Dendritic cell treated with granulocyte-macrophage colony-stimulating factor and Interleukin-4, amounts not matched to agents 40 ng/mL and 50 ng/mL, for 4 days (primary cell): ENCODE measurements around the gene CTDP1.
A peak's percentile ranks its signal among the peaks of the same experiment; 100 is the strongest.

Source experiments
- H3K27ac Mint-ChIP-seq: one replicate; pipeline ENCODE4 v1.8.0; 2022; ENCODE audit warnings: mild to moderate bottlenecking, mixed read lengths
- H3K27me3 Mint-ChIP-seq: one replicate; pipeline ENCODE4 v1.8.0; 2022; ENCODE audit warnings: mild to moderate bottlenecking, mixed read lengths
- H3K36me3 Mint-ChIP-seq: one replicate; pipeline ENCODE4 v1.8.0; 2022; ENCODE audit warnings: low read depth, mixed read lengths
- H3K4me1 Mint-ChIP-seq: one replicate; pipeline ENCODE4 v1.8.0; 2022; ENCODE audit warnings: low read depth, mixed read lengths
- H3K4me3 Mint-ChIP-seq: one replicate; pipeline ENCODE4 v1.8.0; 2022; ENCODE audit warnings: mild to moderate bottlenecking, moderate library complexity, mixed read lengths
- H3K9me3 Mint-ChIP-seq: one replicate; pipeline ENCODE4 v1.8.0; 2022; ENCODE audit warnings: mixed read lengths
- intact Hi-C: fragments of 100-400 bp; cut with micrococcal nuclease; formaldehyde crosslinking; loops from one replicate; pipeline ENCODE4 v1.15.0; 2022

Gene CTDP1

GRCh38 chr18:79640064-79640672 is 39.4 kb upstream of the CTDP1 start:
- intact Hi-C loops, result no loop called here
- H3K9me3 Mint-ChIP-seq, result no peaks in the 10 kb centered on the region
- H3K4me1 Mint-ChIP-seq, result peaks cover 38% of the 10 kb centered on the region
- peaks cover 28% of the 10 kb centered on the region for H3K27me3 Mint-ChIP-seq
- peak overlapping the region; percentile 49 for H3K27ac Mint-ChIP-seq
- H3K36me3 Mint-ChIP-seq, result no peaks in the 10 kb centered on the region
- H3K4me3 Mint-ChIP-seq, result no peak overlapping the region

- Mint-ChIP-seq H3K4me3 (no peak overlapping the region), H3K27ac (peak overlapping the region; percentile 85), H3K36me3 (no peaks in the 10 kb centered on the region), H3K27me3 (peaks cover 30% of the 10 kb centered on the region), H3K4me1 (peaks cover 33% of the 10 kb centered on the region), H3K9me3 (no peaks in the 10 kb centered on the region)
- intact Hi-C loops, result no loop called here
Observed at GRCh38 chr18:79640875-79641274, 38.7 kb upstream of the CTDP1 start.

DNA sequence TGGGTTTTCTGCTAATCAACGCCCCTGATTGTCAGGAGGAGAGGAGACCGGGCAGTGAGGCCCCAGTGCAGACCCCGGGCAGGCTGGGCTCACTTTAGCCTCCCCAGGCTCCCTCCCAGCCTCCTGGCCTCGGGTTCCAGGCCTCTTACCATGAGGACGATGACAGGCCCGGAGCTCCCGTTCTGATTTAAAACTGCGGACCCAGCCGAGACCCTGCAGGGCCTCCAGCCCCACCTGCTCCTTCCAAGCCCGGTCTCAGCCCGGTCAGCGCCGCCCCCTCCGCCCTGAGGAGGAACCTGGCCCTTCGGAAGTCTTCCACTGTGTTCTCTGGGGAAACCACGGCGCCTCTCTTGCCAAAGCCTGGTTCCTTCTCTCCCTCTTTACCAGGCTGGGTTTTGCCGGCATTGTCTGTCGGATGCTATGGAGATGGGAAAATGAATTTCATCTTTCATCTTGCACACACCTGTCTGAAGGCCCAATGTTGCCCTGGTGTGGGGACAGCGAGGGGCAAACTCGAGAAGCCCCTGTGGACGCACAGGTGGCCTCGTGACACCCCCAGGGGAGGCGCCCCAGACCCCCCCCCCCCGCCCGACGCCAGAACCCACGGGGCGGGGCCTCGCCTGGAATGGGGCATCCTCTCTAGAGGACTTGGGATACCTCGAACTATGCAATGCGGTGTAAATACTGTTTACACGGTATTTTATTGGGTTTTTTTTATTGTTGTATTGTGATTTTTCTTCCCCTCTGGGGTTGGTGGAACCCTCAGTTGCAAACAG is 37.7 kb upstream of the CTDP1 start:
- Mint-ChIP-seq H3K27ac (peak overlapping the region; percentile 85), H3K27me3 (peaks cover 25% of the 10 kb centered on the region), H3K4me1 (peaks cover 33% of the 10 kb centered on the region), H3K9me3 (no peaks in the 10 kb centered on the region), H3K4me3 (no peak overlapping the region), H3K36me3 (no peaks in the 10 kb centered on the region)
- intact Hi-C loops, result loop anchor here (2.0 kb wide), 1 partner anchor 113 kb away; no protein-coding TSS in a partner anchor

GRCh38 chr18:79642626-79643025 is 37.0 kb upstream of the CTDP1 start:
- H3K27ac Mint-ChIP-seq, result peak overlapping the region; percentile 85
- intact Hi-C loops, result loop anchor here (2.0 kb wide), 1 partner anchor 114 kb away; no protein-coding TSS in a partner anchor
- no peaks in the 10 kb centered on the region for H3K9me3 Mint-ChIP-seq
- H3K36me3 Mint-ChIP-seq, result no peaks in the 10 kb centered on the region
- peaks cover 18% of the 10 kb centered on the region for H3K27me3 Mint-ChIP-seq
- peaks cover 33% of the 10 kb centered on the region for H3K4me1 Mint-ChIP-seq
- peak overlapping the region; percentile 13 for H3K4me3 Mint-ChIP-seq

- Mint-ChIP-seq H3K9me3 (no peaks in the 10 kb centered on the region), H3K36me3 (no peaks in the 10 kb centered on the region), H3K4me1 (peaks cover 33% of the 10 kb centered on the region), H3K27me3 (peaks cover 18% of the 10 kb centered on the region), H3K4me3 (peak overlapping the region; percentile 13), H3K27ac (peak overlapping the region; percentile 85)
- intact Hi-C loops, result loop anchor here (2.0 kb wide), 1 partner anchor 115 kb away; no protein-coding TSS in a partner anchor
Observed at GRCh38 chr18:79643054-79643984, 36.3 kb upstream of the CTDP1 start.

DNA sequence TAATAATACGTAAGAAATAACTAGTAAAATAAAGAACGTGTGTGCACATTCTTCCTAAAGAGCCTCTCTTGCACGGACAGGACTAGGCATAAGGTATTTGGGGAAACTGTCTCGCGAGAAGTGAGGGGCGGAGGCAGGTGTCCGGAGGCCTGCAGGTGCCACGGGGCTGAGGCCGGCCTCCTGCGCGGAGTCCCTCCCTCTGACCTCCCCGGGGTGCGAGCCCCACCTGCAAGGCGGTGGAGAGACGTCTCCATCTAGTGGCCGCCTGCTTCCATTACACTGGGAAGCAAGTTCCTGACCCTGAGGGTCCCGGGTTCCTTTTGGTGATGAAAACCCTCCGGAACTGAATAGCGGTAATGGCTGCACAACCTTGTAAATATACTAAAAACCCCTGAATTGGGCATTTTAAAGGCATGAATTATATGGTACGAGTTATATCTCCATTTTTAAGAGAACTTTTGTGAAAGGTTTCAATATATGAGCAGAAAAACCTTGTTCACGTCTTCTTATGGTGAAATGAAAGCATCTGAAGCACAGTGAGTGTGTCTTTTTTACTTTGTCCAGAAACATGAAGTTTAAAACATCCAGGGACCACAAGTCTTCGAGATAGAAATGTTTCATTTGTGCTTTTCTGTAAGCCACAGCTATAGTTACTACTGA is 35.5 kb upstream of the CTDP1 start:
- intact Hi-C loops, result loop anchor here (1.0 kb wide), 1 partner anchor 265 kb away; no protein-coding TSS in a partner anchor
- Mint-ChIP-seq H3K4me1 (peaks cover 33% of the 10 kb centered on the region), H3K9me3 (no peaks in the 10 kb centered on the region), H3K36me3 (no peaks in the 10 kb centered on the region), H3K27me3 (peaks cover 10% of the 10 kb centered on the region), H3K4me3 (no peak overlapping the region), H3K27ac (peak overlapping the region; percentile 85)

GRCh38 chr18:79644666-79645057 is 34.9 kb upstream of the CTDP1 start:
- no peaks in the 10 kb centered on the region for H3K9me3 Mint-ChIP-seq
- H3K4me3 Mint-ChIP-seq, result no peak overlapping the region
- peaks cover 7% of the 10 kb centered on the region for H3K27me3 Mint-ChIP-seq
- H3K4me1 Mint-ChIP-seq, result peaks cover 31% of the 10 kb centered on the region
- H3K27ac Mint-ChIP-seq, result no peak overlapping the region
- no peaks in the 10 kb centered on the region for H3K36me3 Mint-ChIP-seq
- intact Hi-C loops, result loop anchor here (1.0 kb wide), 1 partner anchor 265 kb away; no protein-coding TSS in a partner anchor

DNA sequence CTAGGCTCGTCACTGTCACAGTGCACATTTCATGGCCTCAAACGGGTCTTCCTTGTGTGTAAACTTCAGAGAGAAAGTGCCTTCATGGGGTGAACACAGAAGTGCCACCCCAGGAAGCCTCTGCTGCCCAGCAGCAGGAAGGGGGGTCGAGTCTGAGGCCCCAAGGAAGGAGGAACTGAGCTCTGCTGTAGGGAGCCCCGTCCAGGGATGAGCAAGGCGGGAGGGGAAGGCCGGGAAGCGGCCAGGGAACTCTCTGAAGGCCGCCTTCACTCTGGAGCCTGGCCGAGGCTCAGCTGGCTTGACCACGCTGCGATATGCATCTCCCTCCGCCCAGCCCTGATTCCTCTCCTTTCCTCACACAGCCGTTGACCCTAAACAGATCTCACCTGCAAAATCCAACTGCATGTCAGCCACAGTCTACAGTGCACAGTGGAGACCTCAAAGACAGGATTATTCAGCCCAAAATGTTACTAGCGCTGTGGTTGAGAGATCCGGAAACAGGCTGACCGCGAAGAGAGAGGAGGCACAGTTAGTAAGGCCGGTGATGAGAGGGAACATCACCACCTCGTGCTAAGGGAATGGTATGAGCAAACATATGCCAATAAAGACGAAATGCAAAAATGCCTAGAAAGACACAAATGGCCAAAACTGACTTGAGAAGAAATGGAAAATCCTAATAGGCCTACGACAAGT is 34.2 kb upstream of the CTDP1 start:
- no peak overlapping the region for H3K27ac Mint-ChIP-seq
- intact Hi-C loops, result no loop called here

DNA sequence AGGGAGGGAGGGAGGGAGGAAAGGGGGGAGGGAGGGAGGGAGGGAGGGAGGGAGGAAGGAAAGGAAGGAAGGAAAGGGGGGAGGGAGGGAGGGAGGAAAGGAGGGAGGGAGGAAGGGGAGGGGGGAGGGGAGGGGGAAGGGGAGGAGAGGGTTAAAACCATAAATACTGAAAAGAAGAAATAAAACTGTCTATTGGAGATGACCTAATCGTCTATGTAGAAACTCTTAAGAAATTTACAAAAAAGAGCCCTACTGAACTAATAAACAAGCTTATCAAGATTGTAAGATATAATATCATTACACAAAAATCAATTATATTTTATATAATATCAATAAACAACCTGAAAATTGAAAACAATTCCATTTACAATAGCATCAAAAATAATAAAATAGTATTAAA is 32.3 kb upstream of the CTDP1 start:
- no peak overlapping the region for H3K4me3 Mint-ChIP-seq
- H3K27me3 Mint-ChIP-seq, result peaks cover 10% of the 10 kb centered on the region
- peaks cover 14% of the 10 kb centered on the region for H3K4me1 Mint-ChIP-seq
- H3K27ac Mint-ChIP-seq, result no peak overlapping the region
- intact Hi-C loops, result no loop called here
- no peaks in the 10 kb centered on the region for H3K36me3 Mint-ChIP-seq
- no peaks in the 10 kb centered on the region for H3K9me3 Mint-ChIP-seq

More for the DNA sequence above, 34.2 kb upstream of the CTDP1 start:
- peaks cover 5% of the 10 kb centered on the region for H3K27me3 Mint-ChIP-seq
- no peaks in the 10 kb centered on the region for H3K36me3 Mint-ChIP-seq
- H3K4me1 Mint-ChIP-seq, result peaks cover 23% of the 10 kb centered on the region
- no peak overlapping the region for H3K4me3 Mint-ChIP-seq
- H3K9me3 Mint-ChIP-seq, result no peaks in the 10 kb centered on the region

- Mint-ChIP-seq H3K4me3 (no peak overlapping the region), H3K4me1 (no peaks in the 10 kb centered on the region), H3K9me3 (peaks cover 6% of the 10 kb centered on the region), H3K36me3 (no peaks in the 10 kb centered on the region), H3K27me3 (peaks cover 13% of the 10 kb centered on the region), H3K27ac (no peak overlapping the region)
- intact Hi-C loops, result loop anchor here (5.0 kb wide), 1 partner anchor 454 kb away; no protein-coding TSS in a partner anchor
Observed at GRCh38 chr18:79650959-79651358, 28.6 kb upstream of the CTDP1 start.

DNA sequence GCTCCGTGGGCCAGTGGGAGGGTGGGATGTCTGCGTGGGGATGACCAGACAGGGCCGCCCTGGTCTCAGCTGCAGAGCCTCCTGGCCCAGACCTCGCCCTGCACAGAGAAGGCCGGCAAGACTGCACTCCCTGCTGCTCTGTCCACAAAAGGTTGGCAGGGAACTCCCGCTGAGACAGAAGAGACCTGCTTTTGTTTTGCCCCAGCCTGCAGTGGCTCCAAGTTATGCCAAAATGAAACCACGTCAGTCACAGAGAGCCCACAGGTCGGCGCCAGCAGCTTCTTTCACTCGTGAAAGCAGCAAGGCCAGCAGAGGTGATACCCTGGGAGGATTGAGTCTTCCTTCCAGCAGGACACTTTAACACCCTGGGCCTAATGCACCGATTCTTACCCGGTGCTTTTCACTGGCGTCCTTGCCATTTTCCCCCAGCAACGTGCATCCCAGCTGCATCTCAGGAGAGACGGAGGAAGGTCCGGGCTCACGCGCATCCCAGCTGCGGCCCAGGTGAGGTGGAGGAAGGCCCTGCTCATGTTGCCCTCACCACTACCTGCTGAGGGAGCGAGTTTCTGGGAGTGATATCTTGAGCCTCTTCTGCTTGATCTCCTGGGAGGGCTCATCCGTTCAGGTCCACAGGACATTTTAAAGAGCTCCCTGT is 22.1 kb upstream of the CTDP1 start:
- Mint-ChIP-seq H3K27ac (no peak overlapping the region), H3K27me3 (peaks cover 7% of the 10 kb centered on the region), H3K4me1 (no peaks in the 10 kb centered on the region), H3K4me3 (no peak overlapping the region), H3K36me3 (no peaks in the 10 kb centered on the region), H3K9me3 (peaks cover 9% of the 10 kb centered on the region)
- intact Hi-C loops, result no loop called here

DNA sequence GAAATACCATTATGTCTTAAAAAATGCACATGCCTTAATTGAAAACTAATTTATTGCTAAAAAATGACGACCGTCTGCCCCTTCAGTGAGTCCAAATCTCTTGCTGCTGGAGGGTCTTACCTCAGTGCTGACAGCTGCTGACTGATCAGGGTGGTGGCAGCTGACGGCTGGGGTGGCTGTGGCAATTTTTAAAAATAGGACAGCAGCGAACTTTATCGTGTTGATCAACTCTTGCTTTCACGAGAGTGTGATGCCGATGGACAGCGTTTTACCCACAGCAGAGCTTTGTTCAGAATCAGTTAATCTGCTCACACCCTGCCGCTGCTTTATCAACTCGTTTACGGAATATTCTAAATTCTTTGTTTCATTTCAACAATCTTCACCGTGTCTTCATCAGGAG is 21.2 kb upstream of the CTDP1 start:
- no peaks in the 10 kb centered on the region for H3K36me3 Mint-ChIP-seq
- no peak overlapping the region for H3K4me3 Mint-ChIP-seq
- H3K27ac Mint-ChIP-seq, result no peak overlapping the region
- H3K27me3 Mint-ChIP-seq, result peaks cover 4% of the 10 kb centered on the region
- no peaks in the 10 kb centered on the region for H3K4me1 Mint-ChIP-seq
- intact Hi-C loops, result no loop called here
- H3K9me3 Mint-ChIP-seq, result peaks cover 9% of the 10 kb centered on the region
